HCT116 (cell line): ENCODE measurements around the gene SMOC1. TPM values are rescaled to one million over a fixed set of nuclear protein-coding genes. Genes with fewer than 3 reads are reported as not detected.

Experiments used
- ATAC-seq: fragments of 200-7000 bp; cut with Tn5 transposase; 2 replicates; pipeline ENCODE4 v1.9.1; 2020; ENCODE audit warnings: mild to moderate bottlenecking, moderate library complexity
- BruUV-seq: library from RNA; stranded (reverse); fragments of 400-500 nt; replicated peaks from 2 replicates; lab custom pipeline; 2021; lab: Mats Ljungman, UMichigan
- CTCF ChIA-PET: fragments of 300-600 bp; sonication (Branson Sonifier 250); formaldehyde crosslinking; loops from one replicate; lab custom pipeline; 2021; ENCODE audit warnings: antibody characterized with exemption; lab: Charles Lee
- POLR2A ChIA-PET: fragments of 300-600, 350-600 bp; sonication (Branson Sonifier 250); formaldehyde crosslinking; loops from one replicate; lab custom pipeline; 2021; ENCODE audit warnings: antibody characterized with exemption; lab: Charles Lee
- RAD21 ChIA-PET, 2 experiments: fragments of 300-600 bp; sonication (Branson Sonifier 250); formaldehyde crosslinking; loops; one replicate each; lab custom pipeline; 2023; ENCODE audit warnings: low total read pairs in 2 of 2; ENCODE audit not compliant: uncharacterized antibody in 2 of 2, unreplicated experiment in 2 of 2, low non-redundant PET in 1 of 2; lab: Charles Lee
- DNase-seq: peaks from one replicate; pipeline ENCODE4 v3.0.0-alpha.2; 2010; ENCODE audit warnings: low read depth, low spot score
- H2AFZ ChIP-seq: fragments of 200-600 bp; shearing (Covaris generic), sonication (generic); 2 replicates; pipeline ENCODE4 v1.6.1; 2017; ENCODE audit warnings: low read depth, mixed run types, mixed read lengths, antibody characterized with exemption, low read length; ENCODE audit not compliant: poor library complexity, severe bottlenecking
- H3K27ac ChIP-seq: 2 replicates; pipeline ENCODE4 v1.5.1; 2012; ENCODE audit warnings: low read depth, low read length
- H3K27me3 ChIP-seq: fragments of 200-600 bp; sonication (generic); 2 replicates; pipeline ENCODE4 v1.6.1; 2016; ENCODE audit warnings: mixed run types, low read length, mixed read lengths; ENCODE audit not compliant: insufficient read depth
- H3K36me3 ChIP-seq, 2 experiments: fragments of 200-500 bp in 1 of 2; fragments of 200-600 bp in 1 of 2; sonication (Bioruptor generic) in 1 of 2; sonication (generic) in 1 of 2; 2 replicates each; pipeline versions ENCODE4 v1.5.1 to v1.6.1; 2014 to 2016; ENCODE audit warnings: low read length in 2 of 2, inconsistent platforms in 1 of 2, mixed read lengths in 1 of 2, mixed run types in 1 of 2; ENCODE audit not compliant: insufficient read depth in 2 of 2, control insufficient read depth in 1 of 2
- H3K4me1 ChIP-seq, 2 experiments: fragments of 200-600 bp in 1 of 2; sonication (generic) in 1 of 2; 2 replicates each; pipeline versions ENCODE4 v1.5.1 to v1.6.1; 2012 to 2017; ENCODE audit warnings: low read length in 2 of 2, inconsistent platforms in 1 of 2, mild to moderate bottlenecking in 1 of 2, mixed read lengths in 1 of 2, mixed run types in 1 of 2, moderate library complexity in 1 of 2; ENCODE audit not compliant: insufficient read depth in 2 of 2, control insufficient read depth in 1 of 2
- H3K4me2 ChIP-seq: fragments of 200-600 bp; sonication (generic); 2 replicates; pipeline ENCODE4 v1.6.1; 2017; ENCODE audit warnings: mixed run types, low read length, mixed read lengths
- H3K4me3 ChIP-seq, 2 experiments: fragments of 200-600 bp in 1 of 2; sonication (generic) in 1 of 2; replicated peaks in 1 of 2; 2 replicates each; pipeline ENCODE4 v1.5.1; 2011 to 2016; ENCODE audit warnings: low read length in 2 of 2, control low read depth in 1 of 2, low read depth in 1 of 2, mild to moderate bottlenecking in 1 of 2, mixed read lengths in 1 of 2, mixed run types in 1 of 2
- H3K79me2 ChIP-seq: fragments of 200-600 bp; sonication (generic); 2 replicates; pipeline ENCODE4 v1.6.1; 2017; ENCODE audit warnings: mild to moderate bottlenecking, mixed run types, low read length, moderate library complexity, mixed read lengths; ENCODE audit not compliant: insufficient read depth
- H3K9ac ChIP-seq: fragments of 200-600 bp; sonication (generic); 2 replicates; pipeline ENCODE4 v1.6.1; 2016; ENCODE audit warnings: low read length, mixed read lengths
- H3K9me2 ChIP-seq: fragments of 200-600 bp; sonication (generic), shearing (Covaris generic); 2 replicates; pipeline ENCODE4 v1.6.1; 2017; ENCODE audit warnings: mixed run types, mild to moderate bottlenecking, moderate library complexity; ENCODE audit not compliant: insufficient read depth
- H3K9me3 ChIP-seq, 2 experiments: fragments of 200-500 bp in 1 of 2; fragments of 200-600 bp in 1 of 2; sonication (Bioruptor generic) in 1 of 2; sonication (generic) in 1 of 2; 2 replicates each; pipeline ENCODE4 v1.6.1; 2014 to 2017; ENCODE audit warnings: low read length in 2 of 2, mixed read lengths in 2 of 2, inconsistent platforms in 1 of 2, low read depth in 1 of 2, mild to moderate bottlenecking in 1 of 2, mixed run types in 1 of 2, moderate library complexity in 1 of 2; ENCODE audit not compliant: control insufficient read depth in 1 of 2, insufficient read depth in 1 of 2
- H4K20me1 ChIP-seq: fragments of 200-600 bp; sonication (generic), shearing (Covaris generic); 2 replicates; pipeline ENCODE4 v1.6.1; 2017; ENCODE audit warnings: mixed run types, mild to moderate bottlenecking, moderate library complexity; ENCODE audit not compliant: insufficient read depth
- EGR1 ChIP-seq: IDR thresholded peaks from 2 replicates; pipeline ENCODE4 v1.6.1; 2012; ENCODE audit warnings: low read depth
- EZH2 ChIP-seq: fragments of 200-600 bp; sonication (generic); IDR thresholded peaks from 2 replicates; pipeline ENCODE4 v1.6.1; 2017; ENCODE audit warnings: antibody characterized with exemption, mixed run types
- EZH2phosphoT487 ChIP-seq: fragments of 200-600 bp; IDR thresholded peaks from 2 replicates; pipeline ENCODE4 v1.6.1; 2018; ENCODE audit warnings: antibody characterized with exemption, borderline replicate concordance
- FOSL1 ChIP-seq: IDR thresholded peaks from 2 replicates; pipeline ENCODE4 v1.6.1; 2012; ENCODE audit warnings: low read depth
- JUND ChIP-seq: IDR thresholded peaks from 2 replicates; pipeline ENCODE4 v1.6.1; 2012
- POLR2A ChIP-seq: IDR thresholded peaks from 2 replicates; pipeline ENCODE4 v1.7.0; 2011; ENCODE audit warnings: borderline replicate concordance; ENCODE audit not compliant: insufficient read depth, insufficient read length; ENCODE audit errors: extremely low read depth
- POLR2AphosphoS5 ChIP-seq: IDR thresholded peaks from 2 replicates; pipeline ENCODE4 v1.6.1; 2011; ENCODE audit warnings: mild to moderate bottlenecking, low read depth, low read length, moderate library complexity
- RAD21 ChIP-seq: IDR thresholded peaks from 2 replicates; pipeline ENCODE4 v1.6.1; 2012; ENCODE audit warnings: low read depth, mild to moderate bottlenecking
- SIN3A ChIP-seq: IDR thresholded peaks from 2 replicates; pipeline ENCODE4 v1.6.1; 2012; ENCODE audit warnings: low read depth
- SP1 ChIP-seq: IDR thresholded peaks from 2 replicates; pipeline ENCODE4 v1.6.1; 2012; ENCODE audit warnings: low read depth
- YY1 ChIP-seq: IDR thresholded peaks from 2 replicates; pipeline ENCODE4 v1.6.1; 2011; ENCODE audit warnings: low read length, low read depth, moderate library complexity, mild to moderate bottlenecking; ENCODE audit not compliant: insufficient replicate concordance; ENCODE audit errors: extremely low read depth
- ZFX ChIP-seq: fragments of 450-650 bp; IDR thresholded peaks from 2 replicates; pipeline ENCODE4 v1.6.1; 2017
- ZNF274 ChIP-seq: fragments of 200-500 bp; sonication (Bioruptor generic); IDR thresholded peaks from 2 replicates; pipeline ENCODE4 v1.6.1; 2014; ENCODE audit warnings: mild to moderate bottlenecking, low read depth, low read length, inconsistent platforms
- intact Hi-C: fragments of 100-400 bp; cut with micrococcal nuclease; formaldehyde crosslinking; loops from 2 replicates; pipeline ENCODE4 v1.10.0; 2022
- total RNA-seq: library from RNA; stranded (reverse); gene quantifications from one replicate; pipeline ENCODE4 v1.2.1, GENCODE V29; 2021; ENCODE audit not compliant: unreplicated experiment
- TF ChIP-seq, protein P1 (sequence below): IDR thresholded peaks from 2 replicates; pipeline ENCODE4 v1.6.1; 2012
- TF ChIP-seq, protein P2 (sequence below): IDR thresholded peaks from 2 replicates; pipeline ENCODE4 v1.6.1; 2012; ENCODE audit warnings: low read depth
- TF ChIP-seq, protein P3 (sequence below), 3 experiments: fragments of 200-600 bp in 1 of 3; sonication (generic) in 1 of 3; IDR thresholded peaks in 2 of 3; conservative IDR thresholded peaks in 1 of 3; 2 replicates each; pipeline ENCODE4 v1.5.1; 2012 to 2017; ENCODE audit warnings: low read depth in 2 of 3, low read length in 2 of 3, antibody characterized with exemption in 1 of 3, borderline replicate concordance in 1 of 3, control low read depth in 1 of 3, mild to moderate bottlenecking in 1 of 3, mixed read lengths in 1 of 3, mixed run types in 1 of 3, moderate library complexity in 1 of 3; ENCODE audit not compliant: insufficient read depth in 1 of 3

SMOC1 gene
- total RNA-seq, 1 experiment from 2014 or later, result not detected

DNA sequence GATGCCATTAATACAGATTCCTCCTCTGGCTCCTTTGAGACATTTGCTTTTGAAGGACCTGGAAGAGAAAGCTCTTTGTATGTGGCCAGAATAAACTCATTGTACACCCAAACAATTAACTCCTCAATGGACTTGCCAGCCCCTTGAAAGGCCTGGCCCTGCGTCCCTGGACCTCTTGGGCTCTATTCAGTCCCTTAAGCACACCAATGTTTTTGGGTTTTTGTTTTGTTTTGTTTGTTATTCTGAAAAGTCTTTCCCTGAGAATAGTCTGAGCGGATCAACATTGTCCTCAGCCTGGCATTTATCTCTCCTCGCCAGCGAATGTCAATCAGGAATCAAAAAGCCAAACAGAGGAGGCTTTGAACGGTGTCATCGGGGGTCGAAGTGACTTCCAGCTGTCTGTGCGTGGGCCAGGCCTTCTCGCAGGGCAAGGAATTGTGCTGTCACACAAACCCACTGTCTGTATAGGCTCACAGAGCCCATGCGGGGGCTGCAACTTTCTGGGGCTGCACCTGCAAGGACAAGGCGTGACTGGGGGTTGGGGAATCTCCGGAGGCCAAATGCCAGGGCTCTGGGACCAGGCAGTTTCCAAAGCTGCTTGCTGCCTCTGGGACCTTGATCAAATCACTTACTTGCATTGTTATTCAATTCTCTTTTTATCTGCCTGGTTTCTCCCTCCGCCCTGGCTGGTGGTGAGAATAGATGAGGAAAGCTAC is 108.3 kb downstream of the SMOC1 start:
- no peak overlapping the region for H3K9ac ChIP-seq
- intact Hi-C loops, result no loop called here
- H3K9me2 ChIP-seq, result no peaks in the 10 kb centered on the region
- no peaks in the 10 kb centered on the region for H4K20me1 ChIP-seq
- no TSS peak for BruUV-seq
- DNase-seq (no peak), ATAC-seq (no peak)
- CTCF ChIA-PET, result no interaction called here
- H2AFZ ChIP-seq, result no peak overlapping the region
- no peak overlapping the region for H3K27ac ChIP-seq
- no peaks in the 10 kb centered on the region for H3K9me3 ChIP-seq
- POLR2A ChIA-PET, result no interaction called here
- no peaks in the 10 kb centered on the region for H3K4me1 ChIP-seq
- H3K36me3 ChIP-seq, result no peaks in the 10 kb centered on the region
- no peak overlapping the region for H3K4me3 ChIP-seq
- peaks cover 46% of the 10 kb centered on the region for H3K27me3 ChIP-seq
- TF ChIP-seq ZNF274 (no peak), RAD21 (no peak), SP1 (no peak), YY1 (no peak), POLR2AphosphoS5 (no peak), FOSL1 (no peak), ZFX (no peak), SIN3A (no peak), POLR2A (no peak)
- H3K4me2 ChIP-seq, result no peak overlapping the region
- no peaks in the 10 kb centered on the region for H3K79me2 ChIP-seq
- RAD21 ChIA-PET, result no interaction called here

DNA sequence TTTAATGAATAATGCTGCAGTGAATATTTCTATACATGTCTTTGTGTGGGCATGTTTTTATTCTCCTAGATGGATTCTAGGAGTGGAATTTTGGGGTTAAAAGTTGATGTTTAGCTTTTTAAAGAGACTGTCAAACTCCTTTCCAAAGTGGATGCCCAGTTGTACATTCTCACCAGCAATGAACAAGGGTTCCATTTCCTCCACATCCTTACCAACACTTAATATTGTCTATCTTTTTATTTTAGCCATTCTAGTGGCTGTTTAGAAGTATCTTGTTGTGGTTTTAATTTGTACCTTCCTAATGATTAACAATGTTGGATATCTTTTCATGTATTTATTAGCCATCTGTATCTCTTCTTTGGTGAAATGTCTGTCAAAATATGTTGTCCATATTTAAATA is 109.8 kb downstream of the SMOC1 start:
- DNase-seq, result no peak
- H3K4me1 ChIP-seq, result no peaks in the 10 kb centered on the region
- H3K79me2 ChIP-seq, result no peaks in the 10 kb centered on the region
- H3K27ac ChIP-seq, result no peak overlapping the region
- no peak overlapping the region for H3K4me3 ChIP-seq
- ChIA-PET CTCF (no interaction called here), RAD21 (no interaction called here), POLR2A (no interaction called here)
- H3K9ac ChIP-seq, result no peak overlapping the region
- intact Hi-C loops, result no loop called here
- H3K9me2 ChIP-seq, result no peaks in the 10 kb centered on the region
- no TSS peak for BruUV-seq
- H4K20me1 ChIP-seq, result no peaks in the 10 kb centered on the region
- H3K4me2 ChIP-seq, result no peak overlapping the region
- H3K27me3 ChIP-seq, result peaks cover 57% of the 10 kb centered on the region
- no peak for ATAC-seq
- no peaks in the 10 kb centered on the region for H3K9me3 ChIP-seq
- no peak overlapping the region for H2AFZ ChIP-seq
- no peaks in the 10 kb centered on the region for H3K36me3 ChIP-seq
- TF ChIP-seq, protein P1, sequence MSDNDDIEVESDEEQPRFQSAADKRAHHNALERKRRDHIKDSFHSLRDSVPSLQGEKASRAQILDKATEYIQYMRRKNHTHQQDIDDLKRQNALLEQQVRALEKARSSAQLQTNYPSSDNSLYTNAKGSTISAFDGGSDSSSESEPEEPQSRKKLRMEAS, result no peak
- no peak for TF ChIP-seq RAD21
- TF ChIP-seq EZH2, result no peak
- TF ChIP-seq EGR1, result no peak
- no peak for TF ChIP-seq EZH2phosphoT487
- TF ChIP-seq YY1, result no peak
- no peak for TF ChIP-seq POLR2A
- TF ChIP-seq, protein P2, sequence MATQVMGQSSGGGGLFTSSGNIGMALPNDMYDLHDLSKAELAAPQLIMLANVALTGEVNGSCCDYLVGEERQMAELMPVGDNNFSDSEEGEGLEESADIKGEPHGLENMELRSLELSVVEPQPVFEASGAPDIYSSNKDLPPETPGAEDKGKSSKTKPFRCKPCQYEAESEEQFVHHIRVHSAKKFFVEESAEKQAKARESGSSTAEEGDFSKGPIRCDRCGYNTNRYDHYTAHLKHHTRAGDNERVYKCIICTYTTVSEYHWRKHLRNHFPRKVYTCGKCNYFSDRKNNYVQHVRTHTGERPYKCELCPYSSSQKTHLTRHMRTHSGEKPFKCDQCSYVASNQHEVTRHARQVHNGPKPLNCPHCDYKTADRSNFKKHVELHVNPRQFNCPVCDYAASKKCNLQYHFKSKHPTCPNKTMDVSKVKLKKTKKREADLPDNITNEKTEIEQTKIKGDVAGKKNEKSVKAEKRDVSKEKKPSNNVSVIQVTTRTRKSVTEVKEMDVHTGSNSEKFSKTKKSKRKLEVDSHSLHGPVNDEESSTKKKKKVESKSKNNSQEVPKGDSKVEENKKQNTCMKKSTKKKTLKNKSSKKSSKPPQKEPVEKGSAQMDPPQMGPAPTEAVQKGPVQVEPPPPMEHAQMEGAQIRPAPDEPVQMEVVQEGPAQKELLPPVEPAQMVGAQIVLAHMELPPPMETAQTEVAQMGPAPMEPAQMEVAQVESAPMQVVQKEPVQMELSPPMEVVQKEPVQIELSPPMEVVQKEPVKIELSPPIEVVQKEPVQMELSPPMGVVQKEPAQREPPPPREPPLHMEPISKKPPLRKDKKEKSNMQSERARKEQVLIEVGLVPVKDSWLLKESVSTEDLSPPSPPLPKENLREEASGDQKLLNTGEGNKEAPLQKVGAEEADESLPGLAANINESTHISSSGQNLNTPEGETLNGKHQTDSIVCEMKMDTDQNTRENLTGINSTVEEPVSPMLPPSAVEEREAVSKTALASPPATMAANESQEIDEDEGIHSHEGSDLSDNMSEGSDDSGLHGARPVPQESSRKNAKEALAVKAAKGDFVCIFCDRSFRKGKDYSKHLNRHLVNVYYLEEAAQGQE, result no peak
- TF ChIP-seq JUND, result no peak
- TF ChIP-seq, protein P3, sequence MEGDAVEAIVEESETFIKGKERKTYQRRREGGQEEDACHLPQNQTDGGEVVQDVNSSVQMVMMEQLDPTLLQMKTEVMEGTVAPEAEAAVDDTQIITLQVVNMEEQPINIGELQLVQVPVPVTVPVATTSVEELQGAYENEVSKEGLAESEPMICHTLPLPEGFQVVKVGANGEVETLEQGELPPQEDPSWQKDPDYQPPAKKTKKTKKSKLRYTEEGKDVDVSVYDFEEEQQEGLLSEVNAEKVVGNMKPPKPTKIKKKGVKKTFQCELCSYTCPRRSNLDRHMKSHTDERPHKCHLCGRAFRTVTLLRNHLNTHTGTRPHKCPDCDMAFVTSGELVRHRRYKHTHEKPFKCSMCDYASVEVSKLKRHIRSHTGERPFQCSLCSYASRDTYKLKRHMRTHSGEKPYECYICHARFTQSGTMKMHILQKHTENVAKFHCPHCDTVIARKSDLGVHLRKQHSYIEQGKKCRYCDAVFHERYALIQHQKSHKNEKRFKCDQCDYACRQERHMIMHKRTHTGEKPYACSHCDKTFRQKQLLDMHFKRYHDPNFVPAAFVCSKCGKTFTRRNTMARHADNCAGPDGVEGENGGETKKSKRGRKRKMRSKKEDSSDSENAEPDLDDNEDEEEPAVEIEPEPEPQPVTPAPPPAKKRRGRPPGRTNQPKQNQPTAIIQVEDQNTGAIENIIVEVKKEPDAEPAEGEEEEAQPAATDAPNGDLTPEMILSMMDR (IDR thresholded peaks at IDR 0.05 in 2 of 3, conservative IDR thresholded peaks at IDR 0.05 in 1 of 3; ENCODE audit: borderline replicate concordance in 1 of 3, insufficient read depth in 1 of 3, low read depth in 2 of 3, low read length in 2 of 3), result no peak
